Measurements from ENCODE around the gene CHGA. TPM values are rescaled to one million over a fixed set of nuclear protein-coding genes. Genes with fewer than 3 reads are reported as not detected.

CHGA gene
- total and polyA plus RNA-seq, 7 donors: 0.99 to 55.4 (median 5.0) TPM

GRCh38 chr14:92976268-92976667, 53.3 kb downstream of the CHGA start:
- Histone ChIP-seq H3K36me3 (peaks cover 0 to 10% (median 3%) of the 10 kb centered on the region in 4 donors), H3K4me3 (no peak overlapping the region), H3K9me3 (peaks cover 0 to 12% (median under 1%) of the 10 kb centered on the region in 4 donors), H3K4me1 (peaks cover 0 to 37% (median 28%) of the 10 kb centered on the region in 4 donors), H3K27ac (no peak overlapping the region), H3K27me3 (no peaks in the 10 kb centered on the region)
- no peak for DNase-seq
- WGBS, 2 donors: 95 to 96% methylated on average over 2 of the region's 2 CpGs
- intact Hi-C loops (cut with DNase I): no loop called here
- TF ChIP-seq CTCF (IDR thresholded peaks at IDR 0.05) (no peak), EP300 (IDR thresholded peaks at IDR 0.05) (no peak), POLR2AphosphoS5 (IDR thresholded peaks at IDR 0.05) (no peak)

GRCh38 chr14:92978229-92979021, 55.5 kb downstream of the CHGA start:
- H3K4me1 ChIP-seq: peaks cover 0 to 31% (median 22%) of the 10 kb centered on the region in 4 donors
- no peak for DNase-seq
- H3K4me3 ChIP-seq: no peak overlapping the region
- 86 to 89% methylated on average over 4 of the region's 4 CpGs for WGBS, 2 donors
- H3K36me3 ChIP-seq: peaks cover 0 to 10% (median 3%) of the 10 kb centered on the region in 4 donors
- no peaks in the 10 kb centered on the region for H3K27me3 ChIP-seq
- intact Hi-C loops (cut with DNase I): no loop called here
- H3K9me3 ChIP-seq: peaks cover 0 to 12% (median under 1%) of the 10 kb centered on the region in 4 donors
- TF ChIP-seq POLR2A (IDR thresholded peaks at IDR 0.05): no peak
- no peak for TF ChIP-seq CTCF (IDR thresholded peaks at IDR 0.05)
- no peak for TF ChIP-seq POLR2AphosphoS5 (IDR thresholded peaks at IDR 0.05)
- no peak for TF ChIP-seq EP300 (IDR thresholded peaks at IDR 0.05)
- no peak overlapping the region for H3K27ac ChIP-seq

- no peak for DNase-seq
- Histone ChIP-seq H3K27me3 (no peaks in the 10 kb centered on the region), H3K36me3 (peaks cover 0 to 10% (median 3%) of the 10 kb centered on the region in 4 donors), H3K4me3 (no peak overlapping the region), H3K9me3 (peaks cover 0 to 12% (median under 1%) of the 10 kb centered on the region in 4 donors), H3K4me1 (peaks cover 0 to 32% (median 17%) of the 10 kb centered on the region in 4 donors), H3K27ac (peak overlapping the region in 1 of 4 donors; percentile 84)
- no peak for TF ChIP-seq EP300 (IDR thresholded peaks at IDR 0.05)
- no peak for TF ChIP-seq POLR2AphosphoS5 (IDR thresholded peaks at IDR 0.05)
- TF ChIP-seq POLR2A (IDR thresholded peaks at IDR 0.05): no peak
- TF ChIP-seq CTCF (IDR thresholded peaks at IDR 0.05): no peak
- intact Hi-C loops (cut with DNase I): loop anchor here (5.0 kb wide), 1 partner anchor 66 kb away; no protein-coding TSS in a partner anchor
- WGBS, 2 donors: 98 to 99% methylated on average over 4 of the region's 4 CpGs
Observed at GRCh38 chr14:92980866-92981265, 57.9 kb downstream of the CHGA start.

DNA sequence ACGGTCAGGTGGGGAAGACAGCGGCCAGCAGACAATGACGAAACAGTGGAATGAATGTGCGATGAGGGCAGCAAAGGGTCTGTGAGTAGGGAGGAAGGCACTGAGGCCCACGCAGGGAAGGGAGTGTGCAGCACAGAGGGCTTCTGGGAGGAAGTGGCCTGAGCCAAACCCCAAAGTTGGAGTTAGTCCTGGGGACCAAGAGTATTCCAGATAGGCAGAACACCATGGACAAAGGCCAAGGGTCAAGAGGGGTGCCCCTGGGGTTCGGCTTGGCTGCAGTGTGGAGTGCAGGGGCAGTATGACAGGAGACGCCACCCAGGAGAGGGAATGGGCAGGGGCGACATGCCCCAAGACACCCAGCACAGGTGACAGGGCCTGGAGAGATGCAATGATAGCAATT, 58.8 kb downstream of the CHGA start:
- Histone ChIP-seq H3K9me3 (peaks cover 0 to 9% (median 0%) of the 10 kb centered on the region in 4 donors), H3K27me3 (no peaks in the 10 kb centered on the region), H3K4me1 (peaks cover 0 to 40% (median 26%) of the 10 kb centered on the region in 4 donors), H3K27ac (peak overlapping the region in 2 of 4 donors; percentile 61 to 84), H3K4me3 (no peak overlapping the region), H3K36me3 (peaks cover 0 to 6% (median 3%) of the 10 kb centered on the region in 4 donors)
- 98% methylated on average over 8 of the region's 8 CpGs for WGBS, 2 donors
- TF ChIP-seq CTCF (IDR thresholded peaks at IDR 0.05): no peak
- no peak for TF ChIP-seq POLR2AphosphoS5 (IDR thresholded peaks at IDR 0.05)
- TF ChIP-seq POLR2A (IDR thresholded peaks at IDR 0.05): no peak
- TF ChIP-seq EP300 (IDR thresholded peaks at IDR 0.05): no peak
- intact Hi-C loops (cut with DNase I): loop anchor here (5.0 kb wide), 1 partner anchor 66 kb away; no protein-coding TSS in a partner anchor
- no peak for DNase-seq
